HepG2 (cell line): Measurements from ENCODE around the gene KIF27. TPM values are rescaled to one million over a fixed set of nuclear protein-coding genes. Genes with fewer than 3 reads are reported as not detected.

Experiments
- ATAC-seq: fragments of 200-7000 bp; cut with Tn5 transposase; 3 replicates; pipeline ENCODE4 v1.9.1; 2020; ENCODE audit warnings: mild to moderate bottlenecking, moderate library complexity
- BruUV-seq: library from RNA; stranded (reverse); fragments of 400-500 nt; replicated peaks from 2 replicates; lab custom pipeline; 2021; lab: Mats Ljungman, UMichigan
- CTCF ChIA-PET: fragments of 300-600 bp; formaldehyde crosslinking; extraction: SDS; loops from one replicate; lab custom pipeline; 2021; ENCODE audit warnings: low total read pairs, inconsistent platforms, low intra/inter-chr PET ratio; lab: Yijun Ruan, JAX
- POLR2A ChIA-PET: fragments of 350-600 bp; sonication (Branson Sonifier 250); formaldehyde crosslinking; loops from one replicate; lab custom pipeline; 2020; ENCODE audit warnings: antibody characterized with exemption, inconsistent platforms; lab: Yijun Ruan, JAX
- DNase-seq: peaks from one replicate; pipeline ENCODE4 v3.0.0-alpha.2; 2015; ENCODE audit warnings: low spot score
- FAIRE-seq: peaks from 3 replicates; lab custom pipeline; 2011; peaks lifted over from hg19 to GRCh38; lab: Jason Lieb, UNC
- H2AFZ ChIP-seq: one replicate; pipeline ENCODE4 v1.6.1; 2011; ENCODE audit warnings: low read length, inconsistent platforms
- H3K27ac ChIP-seq: fragments of 300-600 bp; 3 replicates; pipeline ENCODE4 v1.8.0; 2011; ENCODE audit warnings: mixed run types, mild to moderate bottlenecking, mixed read lengths, low read length, inconsistent platforms; ENCODE audit not compliant: insufficient read depth; ENCODE audit errors: extremely low read length
- H3K27me3 ChIP-seq, 2 experiments: fragments of 200-600 bp in 1 of 2; 2 replicates in 1 of 2; 3 replicates in 1 of 2; pipeline versions ENCODE4 v1.6.0 to v1.8.0; 2011; ENCODE audit warnings: low read length in 2 of 2, mild to moderate bottlenecking in 2 of 2, moderate library complexity in 2 of 2, inconsistent platforms in 1 of 2; ENCODE audit not compliant: insufficient read depth in 2 of 2, control insufficient read depth in 1 of 2
- H3K36me3 ChIP-seq, 2 experiments: fragments of 200-600 bp in 1 of 2; replicated peaks in 1 of 2; 2 replicates in 1 of 2; 3 replicates in 1 of 2; pipeline versions ENCODE4 v1.5.1 to v1.8.0; 2011; ENCODE audit warnings: low read length in 2 of 2, inconsistent platforms in 1 of 2; ENCODE audit not compliant: insufficient read depth in 2 of 2, control insufficient read depth in 1 of 2
- H3K4me1 ChIP-seq: 2 replicates; pipeline ENCODE4 v1.5.1; 2012; ENCODE audit warnings: low read length, inconsistent platforms; ENCODE audit not compliant: insufficient read depth
- H3K4me2 ChIP-seq: 2 replicates; pipeline ENCODE4 v1.6.0; 2011; ENCODE audit warnings: low read depth, low read length, inconsistent platforms
- H3K4me3 ChIP-seq, 3 experiments: fragments of 200-600 bp in 1 of 3; sonication (generic), shearing (Covaris generic) in 1 of 3; replicated peaks in 1 of 3; 2 replicates each; pipeline ENCODE4 v1.5.1; 2011 to 2016; ENCODE audit warnings: low read length in 3 of 3, inconsistent platforms in 2 of 3, low read depth in 2 of 3, mild to moderate bottlenecking in 2 of 3, control low read depth in 1 of 3, mixed read lengths in 1 of 3; ENCODE audit not compliant: insufficient read depth in 1 of 3
- H3K79me2 ChIP-seq: one replicate; pipeline ENCODE4 v1.6.1; 2011; ENCODE audit warnings: low read length, inconsistent platforms; ENCODE audit not compliant: insufficient read depth
- H3K9ac ChIP-seq: 2 replicates; pipeline ENCODE4 v1.6.0; 2011; ENCODE audit warnings: mild to moderate bottlenecking, low read depth, low read length, inconsistent platforms; ENCODE audit not compliant: insufficient read depth
- H3K9me3 ChIP-seq: 2 replicates; pipeline ENCODE4 v1.5.1; 2012; ENCODE audit warnings: mild to moderate bottlenecking, low read length
- H4K20me1 ChIP-seq: 2 replicates; pipeline ENCODE4 v1.6.0; 2011; ENCODE audit warnings: inconsistent platforms, mild to moderate bottlenecking, low read length, moderate library complexity; ENCODE audit not compliant: insufficient read depth
- AGO2 ChIP-seq: fragments of 200-400 bp; formaldehyde crosslinking; optimal IDR thresholded peaks from 2 replicates; pipeline ENCODE3; 2017; ENCODE audit warnings: mild to moderate bottlenecking, low read depth, low read length, moderate library complexity
- ASH2L ChIP-seq: fragments of 300-600, 200-600 bp; sonication (generic); IDR thresholded peaks from 2 replicates; pipeline ENCODE4 v1.7.0; 2017; ENCODE audit warnings: low read depth, mild to moderate bottlenecking, moderate library complexity, mixed read lengths, low read length; ENCODE audit not compliant: insufficient read length
- CEBPZ ChIP-seq: IDR thresholded peaks from 2 replicates; pipeline ENCODE4 v1.6.1; 2012; ENCODE audit warnings: low read length, improper control_type of control experiment
- POLR2G ChIP-seq: fragments of 200-400 bp; formaldehyde crosslinking; IDR thresholded peaks from 2 replicates; pipeline ENCODE4 v1.6.1; 2018; ENCODE audit warnings: mild to moderate bottlenecking, low read depth, low read length, moderate library complexity
- RARA ChIP-seq: IDR thresholded peaks from 2 replicates; pipeline ENCODE4 v1.6.1; 2016; ENCODE audit warnings: missing genetic modification reagents, missing compliant biosample characterization
- RBFOX2 ChIP-seq: fragments of 200-400 bp; formaldehyde crosslinking; IDR thresholded peaks from 2 replicates; pipeline ENCODE4 v1.6.1; 2017; ENCODE audit warnings: low read depth, mild to moderate bottlenecking, low read length
- RBM22 ChIP-seq: fragments of 200-400 bp; formaldehyde crosslinking; optimal IDR thresholded peaks from 2 replicates; pipeline ENCODE3; 2017; ENCODE audit warnings: mild to moderate bottlenecking, low read length, moderate library complexity
- SP1 ChIP-seq, 2 experiments: fragments of 450-650 bp in 1 of 2; sonication (generic) in 1 of 2; formaldehyde crosslinking in 1 of 2; IDR thresholded peaks; 2 replicates each; pipeline versions ENCODE4 v1.4.0 to v1.6.1; 2016 to 2020; ENCODE audit warnings: missing genetic modification reagents in 1 of 2
- ZNF564 ChIP-seq: sonication (generic); formaldehyde crosslinking; IDR thresholded peaks from 2 replicates; pipeline ENCODE4 v1.8.1; 2023; ENCODE audit warnings: mild to moderate bottlenecking, missing genetic modification reagents
- ZNF616 ChIP-seq: sonication (generic); formaldehyde crosslinking; IDR thresholded peaks from 2 replicates; pipeline ENCODE4 v1.5.0; 2020; ENCODE audit warnings: low read depth, mild to moderate bottlenecking, missing genetic modification reagents
- WGBS: methylation state at CpG from one replicate; pipeline ENCODE4 v1.1.6; 2017; ENCODE audit warnings: low lambda C conversion rate; 5-methylcytosine and 5-hydroxymethylcytosine counted together
- in situ Hi-C: cut with HindIII; loops from 2 replicates; pipeline ENCODE4 v1.10.0; 2017; ENCODE audit warnings: low pct_unique_long_range_greater_than_20kb; ENCODE audit not compliant: extremely low pct_ligation_motif_present
- intact Hi-C: fragments of 100-400 bp; cut with micrococcal nuclease; formaldehyde crosslinking; loops from one replicate; pipeline ENCODE4 v1.10.0; 2022; ENCODE audit not compliant: unreplicated experiment
- polyA plus RNA-seq, 8 experiments: library from polyadenylated mRNA; depleted of rRNA in 3 of 8; stranded (reverse) in 7 of 8; unstranded in 1 of 8; fragments of >200 nt; fragmentation: Illumina TruSeq in 4 of 8; extraction: Trizol in 4 of 8; gene quantifications; 2 replicates each; pipeline versions ENCODE4 v1.2.1 to v1.2.3, GENCODE V29; 2011 to 2016; ENCODE audit warnings: low read depth in 4 of 8, missing spikeins in 1 of 8, mixed read lengths in 1 of 8; ENCODE audit not compliant: insufficient read depth in 1 of 8
- total RNA-seq, 5 experiments: library from RNA; depleted of rRNA; stranded (reverse); fragments of >200 nt; fragmentation: Illumina TruSeq; extraction: Trizol; gene quantifications; 2 replicates each; pipeline ENCODE4 v1.2.3, GENCODE V29; 2016; ENCODE audit warnings: low read depth in 1 of 5

KIF27 gene
- total and polyA plus RNA-seq, 2 of the 13 experiments (the other 11 are each of a cell fraction or from before 2014, with no cell fraction given) = 0.95 to 4.1 TPM

- ATAC-seq (no peak), DNase-seq (no peak), FAIRE-seq (no peak)
- H3K9ac ChIP-seq = no peak overlapping the region
- H3K9me3 ChIP-seq = no peaks in the 10 kb centered on the region
- no peak overlapping the region for H3K4me2 ChIP-seq
- no peak overlapping the region for H3K27ac ChIP-seq
- peaks cover 7 to 57% of the 10 kb centered on the region in 2 experiments for H3K36me3 ChIP-seq
- TF ChIP-seq CEBPZ = no peak
- peak; percentile 60 for TF ChIP-seq AGO2
- no peak for TF ChIP-seq RARA (CRISPR knock-in tag)
- TF ChIP-seq RBM22 = peak; percentile 73
- ChIA-PET CTCF (no interaction called here), POLR2A (interaction anchor here (1.4 kb wide), 1 partner anchor 11 kb away, joined by 5 read pairs; the partner anchor contains the start of genes HNRNPK and RMI1)
- H3K79me2 ChIP-seq = peaks cover 20% of the 10 kb centered on the region
- BruUV-seq = no TSS peak
- no peak overlapping the region for H3K4me3 ChIP-seq
- 96% methylated on average over 3 of the region's 3 CpGs for WGBS
- intact Hi-C loops = no loop called here
- in situ Hi-C loops = no loop called here
- peaks cover 17% of the 10 kb centered on the region for H3K4me1 ChIP-seq
- no peaks in the 10 kb centered on the region for H3K27me3 ChIP-seq
- H4K20me1 ChIP-seq = peaks cover 38% of the 10 kb centered on the region
- H2AFZ ChIP-seq = no peak overlapping the region
Observed at GRCh38 chr9:83969602-83970001, 48.4 kb upstream of the KIF27 start.

DNA sequence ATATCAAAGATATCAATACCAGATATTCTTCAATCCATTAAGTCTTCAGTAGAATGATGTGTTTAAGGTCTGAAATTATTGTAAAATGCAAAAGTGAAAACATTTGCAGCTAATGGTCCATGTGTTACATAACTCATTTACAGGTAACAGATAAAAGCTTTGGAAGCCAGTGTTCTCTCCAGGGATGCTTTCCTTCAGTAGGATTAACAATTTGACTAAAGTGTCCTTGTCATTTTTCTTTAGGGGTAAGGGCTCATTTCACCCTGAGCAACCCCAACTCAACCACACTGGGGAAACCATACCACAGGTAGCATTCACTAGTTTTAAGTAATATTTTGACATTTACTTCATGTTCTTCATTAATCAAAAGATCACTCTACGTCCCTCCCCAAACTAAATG is 45.8 kb upstream of the KIF27 start:
- H3K27ac ChIP-seq = no peak overlapping the region
- no peak overlapping the region for H3K4me2 ChIP-seq
- TF ChIP-seq AGO2 (peak; percentile 59), ZNF564 (CRISPR knock-in tag) (no peak), RBM22 (peak; percentile 91), RBFOX2 (peak; percentile 30; the same call in 1 of the 2 replicates), ZNF616 (no peak), ASH2L (peak; percentile 3), POLR2G (peak; percentile 59; the same call in 1 of the 2 replicates), SP1 (IDR thresholded peaks at IDR 0.05) (no peak), SP1 (CRISPR knock-in tag; IDR thresholded peaks at IDR 0.05) (no peak)
- peaks cover 5 to 38% of the 10 kb centered on the region in 2 experiments for H3K36me3 ChIP-seq
- no peaks in the 10 kb centered on the region for H3K9me3 ChIP-seq
- ATAC-seq (no peak), DNase-seq (no peak), FAIRE-seq (no peak)
- no peak overlapping the region for H2AFZ ChIP-seq
- peaks cover 13% of the 10 kb centered on the region for H4K20me1 ChIP-seq
- ChIA-PET POLR2A (interaction anchor here (1.8 to 2.1 kb wide), 2 partner anchors 11 to 13 kb away, joined by 5 to 14 read pairs; partner anchors contain the start of genes HNRNPK and RMI1), CTCF (no interaction called here)
- H3K4me3 ChIP-seq = no peak overlapping the region
- WGBS = 97% methylated on average over 1 of the region's 1 CpG
- peaks cover 4% of the 10 kb centered on the region for H3K4me1 ChIP-seq
- no peak overlapping the region for H3K9ac ChIP-seq
- in situ Hi-C loops = no loop called here
- intact Hi-C loops = no loop called here
- peaks cover 2% of the 10 kb centered on the region for H3K79me2 ChIP-seq
- no peaks in the 10 kb centered on the region for H3K27me3 ChIP-seq
- no TSS peak for BruUV-seq
